Common myeloid progenitor, CD34-positive (primary cell): ENCODE results near the gene CBFA2T3.
A peak's percentile ranks its signal among the peaks of the same experiment; 100 is the strongest.

Source experiments
- CTCF ChIA-PET: fragments of 350-600 bp; sonication (Branson Sonifier 250); formaldehyde crosslinking; loops from one replicate; lab custom pipeline; 2021; ENCODE audit warnings: antibody characterized with exemption; lab: Charles Lee
- POLR2A ChIA-PET: fragments of 350-600 bp; sonication (Branson Sonifier 250); formaldehyde crosslinking; loops from one replicate; lab custom pipeline; 2021; ENCODE audit warnings: antibody characterized with exemption; lab: Charles Lee
- DNase-seq, 3 donors: peaks; one replicate each; pipeline versions ENCODE4 v3.0.0 to v3.0.0-alpha.2; 2013
- H3K27ac ChIP-seq, 2 experiments: 1 replicate in 1 of 2; 2 replicates in 1 of 2; pipeline ENCODE4 v1.7.0; 2013; ENCODE audit warnings: inconsistent platforms in 2 of 2, low read length in 2 of 2, mild to moderate bottlenecking in 2 of 2, low read depth in 1 of 2, moderate library complexity in 1 of 2; ENCODE audit not compliant: severe bottlenecking in 2 of 2, insufficient read depth in 1 of 2, poor library complexity in 1 of 2
- H3K27me3 ChIP-seq, 5 experiments: replicated peaks in 2 of 5; 1 replicate in 3 of 5; 2 replicates in 2 of 5; pipeline versions ENCODE4 v1.6.1 to v1.7.0; 2013; ENCODE audit warnings: low read length in 4 of 5, mild to moderate bottlenecking in 2 of 5, moderate library complexity in 2 of 5, inconsistent platforms in 1 of 5; ENCODE audit not compliant: insufficient read depth in 5 of 5, control insufficient read depth in 4 of 5
- H3K36me3 ChIP-seq, 4 experiments: 1 replicate in 2 of 4; 2 replicates in 2 of 4; pipeline versions ENCODE4 v1.6.1 to v1.7.0; 2013; ENCODE audit warnings: low read length in 3 of 4, control low read depth in 1 of 4, mild to moderate bottlenecking in 1 of 4; ENCODE audit not compliant: control insufficient read depth in 4 of 4, insufficient read depth in 4 of 4
- H3K4me1 ChIP-seq, 4 experiments: 1 replicate in 3 of 4; 2 replicates in 1 of 4; pipeline versions ENCODE4 v1.6.1 to v1.7.1; 2013; ENCODE audit warnings: low read length in 3 of 4, mild to moderate bottlenecking in 3 of 4, control low read depth in 1 of 4, inconsistent platforms in 1 of 4, moderate library complexity in 1 of 4; ENCODE audit not compliant: control insufficient read depth in 4 of 4, insufficient read depth in 4 of 4; ENCODE audit errors: control extremely low read depth in 1 of 4
- H3K4me3 ChIP-seq, 7 experiments: 1 replicate in 4 of 7; 2 replicates in 3 of 7; pipeline versions ENCODE4 v1.5.1 to v1.7.0; 2013; ENCODE audit warnings: mild to moderate bottlenecking in 7 of 7, low read length in 6 of 7, moderate library complexity in 6 of 7, inconsistent platforms in 2 of 7, low read depth in 2 of 7, control low read depth in 1 of 7; ENCODE audit not compliant: insufficient read depth in 4 of 7, control insufficient read depth in 1 of 7; ENCODE audit errors: extremely low read depth in 1 of 7
- H3K9me3 ChIP-seq, 5 experiments: 1 replicate in 4 of 5; 2 replicates in 1 of 5; pipeline versions ENCODE4 v1.6.1 to v1.7.1; 2013; ENCODE audit warnings: low read length in 4 of 5, mild to moderate bottlenecking in 2 of 5, inconsistent platforms in 1 of 5, low read depth in 1 of 5, moderate library complexity in 1 of 5; ENCODE audit not compliant: control insufficient read depth in 4 of 5, insufficient read depth in 2 of 5; ENCODE audit errors: control extremely low read depth in 1 of 5
- WGBS: methylation state at CpG from one replicate; pipeline ENCODE4 v1.1.5; 2013; ENCODE audit not compliant: insufficient coverage; 5-methylcytosine and 5-hydroxymethylcytosine counted together

CBFA2T3 gene

GRCh38 chr16:88839745-88840599 lies 137.0 kb downstream of the CBFA2T3 start:
- POLR2A ChIA-PET = interaction anchor here (0.7 kb wide), 1 partner anchor 45 kb away, joined by 3 read pairs; no protein-coding TSS in a partner anchor

DNA sequence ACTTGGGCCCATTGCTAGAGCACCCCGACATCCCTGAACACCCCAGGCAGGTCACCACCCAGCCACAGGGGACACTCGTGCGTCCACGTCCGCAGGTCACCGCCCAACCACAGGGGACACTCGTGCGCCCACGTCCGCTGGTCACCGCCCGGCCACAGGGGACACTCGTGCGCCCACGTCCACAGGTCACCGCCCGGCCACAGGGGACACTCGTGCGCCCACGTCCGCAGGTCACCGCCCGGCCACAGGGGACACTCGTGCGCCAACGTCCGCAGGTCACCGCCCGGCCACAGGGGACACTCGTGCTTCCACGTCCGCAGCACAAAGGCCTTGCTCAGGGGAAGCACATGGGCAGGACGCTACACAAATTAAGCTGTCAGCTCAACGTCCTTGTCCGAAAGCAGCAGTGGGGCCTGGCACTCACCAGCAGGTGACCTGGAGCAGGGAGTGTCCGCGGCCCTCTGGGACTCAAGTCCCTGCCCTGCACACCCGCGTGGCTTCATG lies 137.9 kb downstream of the CBFA2T3 start:
- Histone ChIP-seq H3K9me3 (no peaks in the 10 kb centered on the region), H3K27ac (no peak overlapping the region), H3K36me3 (peaks cover 0 to 25% (median 16%) of the 10 kb centered on the region in 4 experiments), H3K4me3 (no peak overlapping the region), H3K4me1 (no peaks in the 10 kb centered on the region), H3K27me3 (no peaks in the 10 kb centered on the region)
- ChIA-PET CTCF (interaction anchor here (2.6 kb wide), 1 partner anchor 18 kb away, joined by 10 read pairs; the partner anchor contains the start of genes GALNS and TRAPPC2L), POLR2A (no interaction called here)
- peak in 1 of 3 donors; percentile 10 for DNase-seq
- WGBS = 95% methylated on average over 38 of the region's 39 CpGs

More at GRCh38 chr16:88839745-88840599, 137.0 kb downstream of the CBFA2T3 start:
- no peaks in the 10 kb centered on the region for H3K27me3 ChIP-seq
- no peaks in the 10 kb centered on the region for H3K4me1 ChIP-seq
- no peak overlapping the region for H3K4me3 ChIP-seq
- DNase-seq = no peak
- H3K36me3 ChIP-seq = peaks cover 0 to 22% (median 15%) of the 10 kb centered on the region in 4 experiments
- CTCF ChIA-PET = interaction anchor here (0.9 to 2.6 kb wide), 5 partner anchors 13 to 93 kb away, joined by 3 to 10 read pairs (median 3); partner anchors contain the start of genes GALNS and TRAPPC2L
- H3K9me3 ChIP-seq = no peaks in the 10 kb centered on the region
- no peak overlapping the region for H3K27ac ChIP-seq
- WGBS = 96% methylated on average over 21 of the region's 24 CpGs

DNA sequence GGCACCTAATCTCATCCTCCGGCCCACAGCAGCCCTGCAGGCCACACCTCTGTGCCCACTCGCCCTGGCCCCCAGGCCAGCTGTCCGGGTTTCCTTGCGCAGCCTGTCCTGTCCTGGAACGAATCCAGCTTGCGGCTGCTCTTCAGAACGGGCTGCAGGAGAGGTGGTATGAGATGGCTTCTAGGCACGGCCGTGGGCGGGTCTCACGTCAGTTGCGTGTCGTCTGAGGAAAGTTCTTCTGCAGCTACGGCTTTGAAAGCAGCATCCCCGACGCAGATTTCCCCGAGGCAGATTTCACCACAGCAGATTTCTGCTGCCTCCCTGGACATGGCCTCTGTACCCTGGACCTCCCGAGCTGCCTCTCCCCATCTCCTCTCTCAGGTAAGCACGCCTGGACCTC lies 138.4 kb downstream of the CBFA2T3 start:
- Histone ChIP-seq H3K9me3 (no peaks in the 10 kb centered on the region), H3K27ac (no peak overlapping the region), H3K4me1 (no peaks in the 10 kb centered on the region), H3K36me3 (peaks cover 0 to 25% (median 16%) of the 10 kb centered on the region in 4 experiments), H3K27me3 (no peaks in the 10 kb centered on the region), H3K4me3 (no peak overlapping the region)
- WGBS = 97% methylated on average over 18 of the region's 19 CpGs
- POLR2A ChIA-PET = no interaction called here
- CTCF ChIA-PET = interaction anchor here (2.6 kb wide), 1 partner anchor 19 kb away, joined by 10 read pairs; the partner anchor contains the start of genes GALNS and TRAPPC2L
- no peak for DNase-seq

DNA sequence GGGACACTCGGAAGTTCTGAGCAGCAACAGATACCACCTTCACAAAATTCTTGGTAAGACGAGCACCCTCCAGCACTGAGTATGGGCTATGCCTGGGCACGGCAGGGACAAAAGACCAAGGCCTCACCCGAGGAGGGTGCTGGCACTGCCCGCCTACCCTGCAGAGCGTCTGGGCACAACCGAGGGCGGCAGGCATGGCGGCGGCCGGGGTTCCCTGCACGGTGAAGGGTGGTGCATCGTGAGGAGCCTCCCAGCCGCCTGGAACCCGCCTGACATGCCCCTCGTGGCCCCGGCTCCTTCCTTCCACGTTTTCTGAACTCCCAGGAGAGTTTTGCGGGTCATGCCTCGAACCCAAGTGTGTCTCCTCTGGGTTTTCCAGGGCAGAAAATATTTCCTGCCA lies 139.2 kb downstream of the CBFA2T3 start:
- Histone ChIP-seq H3K36me3 (peaks cover 0 to 22% (median 14%) of the 10 kb centered on the region in 4 experiments), H3K4me3 (no peak overlapping the region), H3K27me3 (no peaks in the 10 kb centered on the region), H3K4me1 (no peaks in the 10 kb centered on the region), H3K27ac (no peak overlapping the region), H3K9me3 (no peaks in the 10 kb centered on the region)
- 97% methylated on average over 19 of the region's 20 CpGs for WGBS
- POLR2A ChIA-PET = no interaction called here
- no peak for DNase-seq
- CTCF ChIA-PET = no interaction called here

DNA sequence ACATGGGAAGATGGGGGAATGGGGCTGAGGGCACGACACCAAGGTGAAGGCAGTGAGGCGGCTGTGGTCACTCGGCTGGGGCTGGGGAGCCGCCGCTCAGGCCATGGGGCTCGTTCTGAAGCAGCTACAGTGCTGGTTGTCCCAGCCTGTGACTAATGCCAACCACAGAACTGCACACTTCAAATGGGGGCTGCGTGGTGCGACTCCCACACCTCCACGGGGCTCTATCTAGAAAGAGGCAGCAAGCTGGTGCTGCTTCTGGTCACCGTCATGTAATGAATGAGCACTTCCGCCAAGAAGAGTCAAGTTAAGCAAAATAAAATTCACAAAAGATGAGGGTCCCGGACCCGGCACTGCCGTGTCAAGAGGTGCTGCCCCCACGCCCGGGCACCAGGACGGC lies 140.2 kb downstream of the CBFA2T3 start:
- Histone ChIP-seq H3K36me3 (peaks cover 0 to 20% (median 13%) of the 10 kb centered on the region in 4 experiments), H3K4me1 (no peaks in the 10 kb centered on the region), H3K27me3 (no peaks in the 10 kb centered on the region), H3K27ac (no peak overlapping the region), H3K4me3 (no peak overlapping the region), H3K9me3 (no peaks in the 10 kb centered on the region)
- ChIA-PET CTCF (no interaction called here), POLR2A (interaction anchor here (0.6 kb wide), 1 partner anchor 18 kb away, joined by 3 read pairs; no protein-coding TSS in a partner anchor)
- 97% methylated on average over 16 of the region's 17 CpGs for WGBS
- no peak for DNase-seq

DNA sequence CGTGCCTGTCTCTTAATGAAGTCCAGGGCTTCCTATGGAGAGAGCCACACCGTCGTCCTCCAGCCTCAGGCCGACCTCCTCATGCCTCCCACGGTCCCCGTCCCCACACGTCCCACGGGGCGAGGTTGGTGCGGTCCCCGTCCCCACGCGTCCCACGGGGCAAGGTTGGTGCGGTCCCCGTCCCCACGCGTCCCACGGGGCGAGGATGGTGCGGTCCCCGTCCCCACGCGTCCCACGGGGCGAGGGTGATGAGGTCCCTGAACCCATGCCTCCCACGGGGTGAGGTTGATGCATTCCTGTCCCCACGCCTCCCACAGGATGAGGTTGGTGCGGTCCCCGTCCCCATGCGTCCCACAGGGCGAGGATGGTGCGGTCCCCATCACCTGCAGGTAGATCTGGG lies 141.2 kb downstream of the CBFA2T3 start:
- WGBS = 98% methylated on average over 27 of the region's 33 CpGs
- POLR2A ChIA-PET = no interaction called here
- CTCF ChIA-PET = no interaction called here

DNA sequence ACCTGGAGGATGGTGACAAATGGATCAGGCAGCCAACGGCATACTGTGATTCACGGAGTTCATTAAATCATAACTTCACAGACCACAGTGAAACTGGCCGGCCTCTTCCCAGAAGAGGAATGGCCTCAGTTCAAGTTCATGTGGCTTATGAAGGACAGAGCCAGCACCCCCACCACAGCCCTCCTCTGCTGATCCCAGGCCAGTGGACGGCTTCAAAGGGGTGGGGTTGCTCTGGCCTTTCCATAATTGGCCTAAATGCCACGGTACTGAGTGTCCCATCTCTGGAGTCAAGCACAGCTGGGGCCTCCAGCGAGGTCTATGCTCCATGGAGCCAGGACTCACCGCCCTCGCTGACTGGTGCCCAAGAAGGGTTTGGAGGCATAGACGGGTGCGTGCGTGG lies 141.6 kb downstream of the CBFA2T3 start:
- 98% methylated on average over 10 of the region's 11 CpGs for WGBS
- POLR2A ChIA-PET = no interaction called here

More for the DNA sequence above, 141.2 kb downstream of the CBFA2T3 start:
- H3K4me1 ChIP-seq = no peaks in the 10 kb centered on the region
- H3K9me3 ChIP-seq = no peaks in the 10 kb centered on the region
- no peak for DNase-seq
- H3K27me3 ChIP-seq = no peaks in the 10 kb centered on the region
- peaks cover 0 to 21% (median 13%) of the 10 kb centered on the region in 4 experiments for H3K36me3 ChIP-seq
- no peak overlapping the region for H3K4me3 ChIP-seq
- H3K27ac ChIP-seq = no peak overlapping the region

More for the DNA sequence above, 141.6 kb downstream of the CBFA2T3 start:
- CTCF ChIA-PET = no interaction called here
- no peak overlapping the region for H3K27ac ChIP-seq
- no peaks in the 10 kb centered on the region for H3K27me3 ChIP-seq
- no peak overlapping the region for H3K4me3 ChIP-seq
- no peak for DNase-seq
- peaks cover 0 to 19% (median 11%) of the 10 kb centered on the region in 4 experiments for H3K36me3 ChIP-seq
- no peaks in the 10 kb centered on the region for H3K9me3 ChIP-seq
- no peaks in the 10 kb centered on the region for H3K4me1 ChIP-seq
